H9 (cell line): Measurements from ENCODE around the gene GALR1. TPM values are rescaled to one million over a fixed set of nuclear protein-coding genes. Genes with fewer than 3 reads are reported as not detected.

Experiments
- DNase-seq: peaks from one replicate; pipeline ENCODE4 v3.0.0-alpha.2; 2017
- H2AFZ ChIP-seq: one replicate; pipeline ENCODE4 v1.6.1; 2013; ENCODE audit warnings: mild to moderate bottlenecking, low read length, control low read depth, moderate library complexity
- H2AK5ac ChIP-seq: 2 replicates; pipeline ENCODE4 v1.6.1; 2013; ENCODE audit warnings: low read length, control low read depth, mixed read lengths; ENCODE audit not compliant: insufficient read length
- H2BK120ac ChIP-seq: one replicate; pipeline ENCODE4 v1.6.1; 2013; ENCODE audit warnings: low read depth, mild to moderate bottlenecking, low read length, control low read depth, inconsistent platforms; ENCODE audit not compliant: poor library complexity, severe bottlenecking
- H2BK12ac ChIP-seq: 2 replicates; pipeline ENCODE4 v1.6.1; 2013; ENCODE audit warnings: low read length, control low read depth, mixed read lengths, low read depth; ENCODE audit not compliant: insufficient read length
- H2BK15ac ChIP-seq: 2 replicates; pipeline ENCODE4 v1.6.1; 2013; ENCODE audit warnings: low read depth, low read length, control low read depth
- H2BK20ac ChIP-seq: one replicate; pipeline ENCODE4 v1.6.1; 2013; ENCODE audit warnings: low read depth, mild to moderate bottlenecking, low read length, control low read depth, inconsistent platforms; ENCODE audit not compliant: poor library complexity, severe bottlenecking
- H2BK5ac ChIP-seq: 2 replicates; pipeline ENCODE4 v1.6.1; 2013; ENCODE audit warnings: low read length, control low read depth, mixed read lengths; ENCODE audit not compliant: insufficient read length
- H3K14ac ChIP-seq: 2 replicates; pipeline ENCODE4 v1.6.1; 2013; ENCODE audit warnings: low read length, control low read depth; ENCODE audit not compliant: insufficient read depth
- H3K18ac ChIP-seq: 2 replicates; pipeline ENCODE4 v1.6.1; 2013; ENCODE audit warnings: low read depth, mild to moderate bottlenecking, mixed read lengths, low read length, control low read depth; ENCODE audit not compliant: insufficient read length
- H3K23ac ChIP-seq: 2 replicates; pipeline ENCODE4 v1.6.1; 2013; ENCODE audit warnings: low read length, control low read depth, mixed read lengths, low read depth; ENCODE audit not compliant: insufficient read length
- H3K23me2 ChIP-seq: 2 replicates; pipeline ENCODE4 v1.6.1; 2013; ENCODE audit warnings: low read depth, mild to moderate bottlenecking, mixed read lengths, low read length, control low read depth; ENCODE audit not compliant: insufficient read length, poor library complexity, severe bottlenecking
- H3K27ac ChIP-seq: 2 replicates; pipeline ENCODE4 v1.5.1; 2013; ENCODE audit warnings: low read length, control low read depth, mixed read lengths, low read depth; ENCODE audit not compliant: insufficient read length
- H3K27me3 ChIP-seq: 2 replicates; pipeline ENCODE4 v1.6.1; 2013; ENCODE audit warnings: low read length, control low read depth, inconsistent platforms; ENCODE audit not compliant: insufficient read depth
- H3K4ac ChIP-seq: 2 replicates; pipeline ENCODE4 v1.6.1; 2013; ENCODE audit warnings: low read depth, mild to moderate bottlenecking, control low read depth, inconsistent platforms, low read length, moderate library complexity
- H3K4me1 ChIP-seq: 2 replicates; pipeline ENCODE4 v1.6.1; 2013; ENCODE audit warnings: low read length, control low read depth, inconsistent platforms; ENCODE audit not compliant: insufficient read depth
- H3K4me2 ChIP-seq: 2 replicates; pipeline ENCODE4 v1.6.1; 2013; ENCODE audit warnings: low read length, control low read depth, mixed read lengths; ENCODE audit not compliant: insufficient read length, insufficient read depth
- H3K56ac ChIP-seq: 2 replicates; pipeline ENCODE4 v1.6.1; 2013; ENCODE audit warnings: low read depth, mild to moderate bottlenecking, mixed read lengths, low read length, control low read depth; ENCODE audit not compliant: insufficient read length
- H3K79me1 ChIP-seq: 2 replicates; pipeline ENCODE4 v1.6.1; 2013; ENCODE audit warnings: low read depth, mild to moderate bottlenecking, moderate library complexity, low read length, control low read depth, inconsistent platforms; ENCODE audit not compliant: insufficient read depth, poor library complexity, severe bottlenecking
- H3K79me2 ChIP-seq: 2 replicates; pipeline ENCODE4 v1.6.1; 2013; ENCODE audit warnings: low read length, control low read depth, inconsistent platforms; ENCODE audit not compliant: insufficient read depth
- H3K9ac ChIP-seq: 2 replicates; pipeline ENCODE4 v1.6.1; 2013; ENCODE audit warnings: low read length, control low read depth, mixed read lengths; ENCODE audit not compliant: insufficient read length; ENCODE audit errors: extremely low read depth
- H3K9me3 ChIP-seq: one replicate; pipeline ENCODE4 v1.6.1; 2013; ENCODE audit warnings: low read depth, low read length, inconsistent platforms; ENCODE audit not compliant: control insufficient read depth
- H3T11ph ChIP-seq: one replicate; pipeline ENCODE4 v1.6.1; 2013; ENCODE audit warnings: mild to moderate bottlenecking, low read length, control low read depth, inconsistent platforms
- H4K20me1 ChIP-seq: one replicate; pipeline ENCODE4 v1.6.1; 2013; ENCODE audit not compliant: control insufficient read depth, insufficient read length, insufficient read depth
- H4K5ac ChIP-seq: 2 replicates; pipeline ENCODE4 v1.6.1; 2013; ENCODE audit warnings: low read depth, mild to moderate bottlenecking, mixed read lengths, low read length, control low read depth; ENCODE audit not compliant: insufficient read length
- H4K8ac ChIP-seq: replicated peaks from 2 replicates; pipeline ENCODE4 v1.6.1; 2013; ENCODE audit warnings: low read length, control low read depth, mixed read lengths, low read depth; ENCODE audit not compliant: insufficient read length
- H4K91ac ChIP-seq: 2 replicates; pipeline ENCODE4 v1.6.1; 2013; ENCODE audit warnings: low read depth, mild to moderate bottlenecking, moderate library complexity, mixed read lengths, low read length, control low read depth; ENCODE audit not compliant: insufficient read length
- H3K27ac Mint-ChIP-seq, 3 experiments: 2 replicates in 2 of 3; 3 replicates in 1 of 3; pipeline ENCODE4 v1.8.0; 2020 to 2021; ENCODE audit warnings: mixed read lengths in 3 of 3, mild to moderate bottlenecking in 1 of 3, moderate library complexity in 1 of 3
- H3K27me3 Mint-ChIP-seq: 2 replicates; pipeline ENCODE4 v1.8.0; 2021; ENCODE audit warnings: low read depth, mild to moderate bottlenecking, moderate library complexity, mixed read lengths
- H3K36me3 Mint-ChIP-seq, 3 experiments: 2 replicates in 2 of 3; 3 replicates in 1 of 3; pipeline ENCODE4 v1.8.0; 2020 to 2021; ENCODE audit warnings: low read depth in 3 of 3, mixed read lengths in 3 of 3; ENCODE audit not compliant: insufficient read depth in 1 of 3
- H3K4me1 Mint-ChIP-seq, 2 experiments: 2 replicates each; pipeline ENCODE4 v1.8.0; 2020; ENCODE audit warnings: mixed read lengths in 2 of 2
- H3K4me3 Mint-ChIP-seq, 2 experiments: 2 replicates in 1 of 2; 3 replicates in 1 of 2; pipeline ENCODE4 v1.8.0; 2020 to 2021; ENCODE audit warnings: mild to moderate bottlenecking in 2 of 2, mixed read lengths in 2 of 2, moderate library complexity in 1 of 2
- H3K9me3 Mint-ChIP-seq, 2 experiments: 2 replicates in 1 of 2; 3 replicates in 1 of 2; pipeline ENCODE4 v1.8.0; 2020; ENCODE audit warnings: mild to moderate bottlenecking in 2 of 2, mixed read lengths in 2 of 2, moderate library complexity in 1 of 2
- CTCF ChIP-seq: fragments of 200-600 bp; sonication (generic); conservative IDR thresholded peaks from 3 replicates; pipeline ENCODE4 v1.8.0; 2021; ENCODE audit warnings: antibody characterized with exemption, mild to moderate bottlenecking
- WGBS: extraction: QIAGEN DNeasy Blood & Tissue Kit; methylation state at CpG from one replicate; pipeline ENCODE4 v1.1.7; 2013; ENCODE audit warnings: missing lambda C conversion rate, low lambda C conversion rate, mixed read lengths; ENCODE audit not compliant: insufficient read length; ENCODE audit errors: extremely low coverage; 5-methylcytosine and 5-hydroxymethylcytosine counted together
- total RNA-seq: library from RNA; stranded (reverse); gene quantifications from 2 replicates; pipeline ENCODE4 v1.2.1, GENCODE V29; 2021

GALR1 gene
- total RNA-seq, 1 experiment from 2014 or later: 0.07 TPM

GRCh38 chr18:77304268-77304667 lies 54.6 kb downstream of the GALR1 start:
- no peak overlapping the region for H4K8ac ChIP-seq
- no peaks in the 10 kb centered on the region for H3K9me3 ChIP-seq
- H4K5ac ChIP-seq: no peak overlapping the region
- WGBS: no CpG with 5 or more reads among the region's 7 CpGs
- no peak overlapping the region for H2BK20ac ChIP-seq
- H3K4me1 Mint-ChIP-seq: peaks cover 3 to 5% of the 10 kb centered on the region in 2 experiments
- no peak for TF ChIP-seq CTCF
- H3K27me3 Mint-ChIP-seq: peaks cover 5% of the 10 kb centered on the region; the same call in 1 of the 2 replicates
- no peaks in the 10 kb centered on the region for H3K79me2 ChIP-seq
- H3K4me2 ChIP-seq: no peak overlapping the region
- no peaks in the 10 kb centered on the region; the same call in 1 of the 2 replicates for H3K4me1 ChIP-seq
- H3K9ac ChIP-seq: no peak overlapping the region
- no peak overlapping the region for H3T11ph ChIP-seq
- no peaks in the 10 kb centered on the region for H3K79me1 ChIP-seq
- no peak overlapping the region for H2BK120ac ChIP-seq
- no peak overlapping the region for H2BK12ac ChIP-seq
- H3K23ac ChIP-seq: no peak overlapping the region
- H2AFZ ChIP-seq: no peak overlapping the region
- H4K20me1 ChIP-seq: no peaks in the 10 kb centered on the region
- H3K27ac Mint-ChIP-seq: peak overlapping the region in 1 of 3 experiments; percentile 56; a peak in 1 of 7 replicates
- H4K91ac ChIP-seq: no peak overlapping the region
- H3K9me3 Mint-ChIP-seq: no peaks in the 10 kb centered on the region
- DNase-seq: no peak
- H3K27me3 ChIP-seq: no peaks in the 10 kb centered on the region
- H3K14ac ChIP-seq: no peak overlapping the region
- no peak overlapping the region for H3K27ac ChIP-seq
- no peak overlapping the region for H3K4ac ChIP-seq
- H2BK15ac ChIP-seq: no peak overlapping the region
- no peak overlapping the region for H2AK5ac ChIP-seq
- H2BK5ac ChIP-seq: no peak overlapping the region
- H3K56ac ChIP-seq: no peak overlapping the region
- H3K18ac ChIP-seq: no peak overlapping the region
- H3K4me3 Mint-ChIP-seq: no peak overlapping the region
- no peaks in the 10 kb centered on the region; a peak in 1 of 7 replicates for H3K36me3 Mint-ChIP-seq
- no peaks in the 10 kb centered on the region for H3K23me2 ChIP-seq
